ENCODE data around the gene PLEKHG5. TPM values are rescaled to one million over a fixed set of nuclear protein-coding genes. Genes with fewer than 3 reads are reported as not detected.

The PLEKHG5 gene
- total RNA-seq, 4 donors from 2014 or later = 1.2 to 2.3 (median 1.6) TPM

GRCh38 chr1:6463120-6463412, 28.4 kb downstream of the PLEKHG5 start:
- Histone ChIP-seq H3K4me1 (no peaks in the 10 kb centered on the region), H3K9me3 (no peaks in the 10 kb centered on the region), H3K27me3 (peaks cover 24 to 32% (median 28%) of the 10 kb centered on the region in 3 donors), H3K36me3 (no peaks in the 10 kb centered on the region), H3K27ac (no peak overlapping the region), H3K4me3 (no peak overlapping the region)
- intact Hi-C loops (cut with DNase I; ENCODE audit: low total_unique reads) = no loop called here
- DNase-seq = no peak
- in situ Hi-C loops (cut with MboI; ENCODE audit: low sequenced_read_pairs in 4 of 4) = no loop called here
- no peak for ATAC-seq
- TF ChIP-seq CTCF (IDR thresholded peaks at IDR 0.05 in 4 of 5, conservative IDR thresholded peaks at IDR 0.05 in 1 of 5) (no peak), POLR2A (IDR thresholded peaks at IDR 0.05) (no peak)

- Histone ChIP-seq H3K4me1 (no peaks in the 10 kb centered on the region), H3K9me3 (no peaks in the 10 kb centered on the region), H3K27me3 (peaks cover 24 to 34% (median 28%) of the 10 kb centered on the region in 3 donors), H3K4me3 (no peak overlapping the region), H3K27ac (no peak overlapping the region), H3K36me3 (no peaks in the 10 kb centered on the region)
- in situ Hi-C loops (cut with MboI; ENCODE audit: low sequenced_read_pairs in 4 of 4) = no loop called here
- no peak for ATAC-seq
- DNase-seq = no peak
- intact Hi-C loops (cut with DNase I; ENCODE audit: low total_unique reads) = no loop called here
- TF ChIP-seq POLR2A (IDR thresholded peaks at IDR 0.05) (no peak), CTCF (IDR thresholded peaks at IDR 0.05 in 4 of 5, conservative IDR thresholded peaks at IDR 0.05 in 1 of 5) (no peak)
Observed at GRCh38 chr1:6462412-6463119, 28.9 kb downstream of the PLEKHG5 start.

GRCh38 chr1:6461538-6462411, 29.7 kb downstream of the PLEKHG5 start:
- intact Hi-C loops (cut with DNase I; ENCODE audit: low total_unique reads) (no loop called here), in situ Hi-C loops (cut with MboI; ENCODE audit: low sequenced_read_pairs in 4 of 4) (no loop called here)
- Histone ChIP-seq H3K4me1 (no peaks in the 10 kb centered on the region), H3K4me3 (no peak overlapping the region), H3K9me3 (no peaks in the 10 kb centered on the region), H3K27me3 (peaks cover 31 to 40% (median 32%) of the 10 kb centered on the region in 3 donors), H3K27ac (no peak overlapping the region), H3K36me3 (no peaks in the 10 kb centered on the region)
- TF ChIP-seq CTCF (IDR thresholded peaks at IDR 0.05 in 4 of 5, conservative IDR thresholded peaks at IDR 0.05 in 1 of 5) (no peak), POLR2A (IDR thresholded peaks at IDR 0.05) (no peak)
- no peak for DNase-seq
- ATAC-seq = no peak

- Histone ChIP-seq H3K4me1 (no peaks in the 10 kb centered on the region), H3K4me3 (no peak overlapping the region), H3K9me3 (no peaks in the 10 kb centered on the region), H3K27ac (no peak overlapping the region), H3K36me3 (no peaks in the 10 kb centered on the region), H3K27me3 (peaks cover 38 to 46% (median 39%) of the 10 kb centered on the region in 3 donors)
- DNase-seq = no peak
- intact Hi-C loops (cut with DNase I; ENCODE audit: low total_unique reads) (no loop called here), in situ Hi-C loops (cut with MboI; ENCODE audit: low sequenced_read_pairs in 4 of 4) (no loop called here)
- TF ChIP-seq CTCF (IDR thresholded peaks at IDR 0.05 in 4 of 5, conservative IDR thresholded peaks at IDR 0.05 in 1 of 5) = no peak
- no peak for TF ChIP-seq POLR2A (IDR thresholded peaks at IDR 0.05)
- no peak for ATAC-seq
Observed at GRCh38 chr1:6461051-6461530, 30.4 kb downstream of the PLEKHG5 start.
